Kidney epithelial cell (primary cell): ENCODE results near the gene MYH13. TPM values are rescaled to one million over a fixed set of nuclear protein-coding genes. Genes with fewer than 3 reads are reported as not detected.
"Not testable (repeated sequence)": the region's sequence is repeated elsewhere in the genome, so short reads cannot be mapped to it uniquely, and the experiment has no call there.

Experiments
- DNase-seq: peaks from one replicate; pipeline ENCODE4 v3.0.0-alpha.2; 2010; ENCODE audit warnings: low read depth
- H3K27me3 ChIP-seq: 2 replicates; pipeline ENCODE4 v1.6.0; 2011; ENCODE audit warnings: low read length; ENCODE audit not compliant: control insufficient read depth, insufficient read depth
- H3K36me3 ChIP-seq: 2 replicates; pipeline ENCODE4 v1.5.1; 2011; ENCODE audit warnings: low read length; ENCODE audit not compliant: control insufficient read depth, insufficient read depth
- H3K4me3 ChIP-seq: 2 replicates; pipeline ENCODE4 v1.5.1; 2011; ENCODE audit warnings: low read depth, mild to moderate bottlenecking, control low read depth, low read length
- CTCF ChIP-seq: IDR thresholded peaks from 2 replicates; pipeline ENCODE4 v1.5.1; 2011; ENCODE audit warnings: mild to moderate bottlenecking, moderate library complexity, low read length, control low read depth, inconsistent platforms; ENCODE audit not compliant: insufficient read depth, poor library complexity, severe bottlenecking
- total RNA-seq: library from RNA; depleted of rRNA; stranded (reverse); fragments of >200 nt; gene quantifications from 2 replicates; pipeline ENCODE4 v1.2.3, GENCODE V29; 2015

The MYH13 gene
- total RNA-seq, 1 donor from 2014 or later = not detected

GRCh38 chr17:10295728-10296343, 77.0 kb downstream of the MYH13 start:
- H3K27me3 ChIP-seq = no peaks in the 10 kb centered on the region
- H3K4me3 ChIP-seq = no peak overlapping the region
- peak; percentile 12 for DNase-seq
- TF ChIP-seq CTCF = peak; percentile 66
- H3K36me3 ChIP-seq = no peaks in the 10 kb centered on the region

GRCh38 chr17:10294180-10294579, 78.6 kb downstream of the MYH13 start:
- no peak for DNase-seq
- H3K4me3 ChIP-seq = no peak overlapping the region
- H3K36me3 ChIP-seq = no peaks in the 10 kb centered on the region
- TF ChIP-seq CTCF = no peak
- H3K27me3 ChIP-seq = no peaks in the 10 kb centered on the region

GRCh38 chr17:10292057-10292937, 80.5 kb downstream of the MYH13 start:
- peak; percentile 49 for DNase-seq
- no peak for TF ChIP-seq CTCF
- H3K4me3 ChIP-seq = no peak overlapping the region
- no peaks in the 10 kb centered on the region for H3K27me3 ChIP-seq
- no peaks in the 10 kb centered on the region for H3K36me3 ChIP-seq

GRCh38 chr17:10291576-10291975, 81.2 kb downstream of the MYH13 start:
- DNase-seq, H3K27me3 ChIP-seq, H3K36me3 ChIP-seq, H3K4me3 ChIP-seq: not testable (repeated sequence)

GRCh38 chr17:10290041-10290440, 82.8 kb downstream of the MYH13 start:
- DNase-seq = no peak
- TF ChIP-seq CTCF = no peak
- no peak overlapping the region for H3K4me3 ChIP-seq
- no peaks in the 10 kb centered on the region for H3K27me3 ChIP-seq
- H3K36me3 ChIP-seq = no peaks in the 10 kb centered on the region

GRCh38 chr17:10286324-10286723, 86.5 kb downstream of the MYH13 start:
- H3K27me3 ChIP-seq = no peaks in the 10 kb centered on the region
- H3K4me3 ChIP-seq = no peak overlapping the region
- no peak for TF ChIP-seq CTCF
- no peak for DNase-seq
- H3K36me3 ChIP-seq = no peaks in the 10 kb centered on the region
